Measurements from ENCODE around the gene CLCA1.

- no peak for TF ChIP-seq CTCF (IDR thresholded peaks at IDR 0.05; ENCODE audit: poor library complexity)
- TF ChIP-seq EZH2phosphoT487 (IDR thresholded peaks at IDR 0.05; ENCODE audit: low read depth, severe bottlenecking, unreplicated experiment): no peak
- no peak for TF ChIP-seq EZH2 (IDR thresholded peaks at IDR 0.05; ENCODE audit: borderline replicate concordance)
Measured at GRCh38 chr1:86466109-86466844, 2.5 kb upstream of the CLCA1 start.
